ENCODE results near the gene ROMO1.

Gene ROMO1

DNA sequence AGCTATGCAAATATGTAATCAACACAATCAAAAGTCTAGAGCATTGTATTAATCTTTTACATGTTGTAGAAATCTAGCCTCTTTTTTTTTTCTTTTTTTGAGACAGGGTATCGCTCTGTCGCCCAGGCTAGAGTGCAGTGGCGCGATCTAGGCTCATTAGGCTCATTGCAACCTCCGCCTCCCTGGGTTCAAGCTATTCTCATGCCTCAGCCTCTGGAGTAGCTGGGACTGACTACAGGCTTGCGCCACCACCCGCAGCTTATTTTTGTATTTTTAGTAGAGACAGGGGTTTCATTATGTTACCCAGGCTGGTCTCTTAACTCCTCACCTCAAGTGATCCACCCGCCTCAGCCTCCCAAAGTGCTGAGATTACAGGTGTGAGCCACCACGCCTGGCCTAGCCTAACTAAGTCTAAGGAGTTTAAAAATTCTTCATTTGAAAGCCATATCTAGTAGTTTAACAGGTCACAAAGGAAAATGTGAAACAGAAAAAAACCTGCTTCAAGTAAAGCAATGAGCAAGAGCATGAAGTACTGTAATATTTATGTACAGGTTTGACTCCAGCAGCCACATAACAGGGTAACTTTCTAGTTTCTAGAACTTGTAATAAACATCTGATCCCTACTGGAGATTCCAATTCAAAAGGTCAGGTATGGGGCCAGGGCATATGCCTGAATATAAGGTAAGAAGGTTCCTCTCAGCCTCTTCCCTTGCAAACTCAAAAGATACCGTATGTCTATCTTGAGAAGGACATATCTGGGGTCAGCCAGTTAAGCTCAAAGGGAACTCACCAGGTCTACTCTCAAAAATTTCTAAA is 38.9 kb upstream of the ROMO1 start:
- WGBS (ENCODE audit: extremely low coverage, insufficient coverage, insufficient read length): no CpG with 5 or more reads among the region's 10 CpGs

GRCh38 chr20:35661053-35661452 is 38.2 kb upstream of the ROMO1 start:
- H4K91ac ChIP-seq (ENCODE audit: low read depth, low read length): no peak overlapping the region
- peaks cover 11% of the 10 kb centered on the region for H3K79me1 ChIP-seq (ENCODE audit: low read length)
- H3K27me3 ChIP-seq (ENCODE audit: insufficient read depth, low read length): no peaks in the 10 kb centered on the region
- H3K18ac ChIP-seq (ENCODE audit: low read length): no peak overlapping the region
- no peak overlapping the region for H2BK5ac ChIP-seq (ENCODE audit: low read depth, low read length, poor library complexity)
- DNase-seq: peak in 1 of 2 donors; percentile 82
- no peaks in the 10 kb centered on the region for H3K9me3 ChIP-seq (ENCODE audit: insufficient read depth, low read depth, low read length)
- H3K9ac ChIP-seq (ENCODE audit: low read length): no peak overlapping the region
- no peak overlapping the region for H2AFZ ChIP-seq (ENCODE audit: insufficient read depth, low read length, poor library complexity)
- peaks cover 23% of the 10 kb centered on the region for H3K79me2 ChIP-seq (ENCODE audit: control insufficient read depth, insufficient read depth, low read length, poor library complexity)
- no peak overlapping the region for H3K14ac ChIP-seq (ENCODE audit: low read length)
- no peak overlapping the region for H3K4me3 ChIP-seq (ENCODE audit: low read depth, low read length)
- no peak overlapping the region for H4K12ac ChIP-seq (ENCODE audit: low read depth, low read length)
- H2AK5ac ChIP-seq (ENCODE audit: low read length): no peak overlapping the region
- WGBS (ENCODE audit: extremely low coverage, insufficient coverage, insufficient read length): no CpG with 5 or more reads among the region's 2 CpGs
- H3K36me3 ChIP-seq (ENCODE audit: control insufficient read depth in 1 of 2, insufficient read depth in 2 of 2, low read length in 2 of 2): peaks cover 3 to 5% of the 10 kb centered on the region in 2 experiments
- H3K4me2 ChIP-seq (ENCODE audit: low read length): peak overlapping the region; percentile 27
- peaks cover 4 to 5% of the 10 kb centered on the region in 2 experiments for H3K4me1 ChIP-seq (ENCODE audit: control insufficient read depth in 1 of 2, insufficient read depth in 2 of 2, low read length in 2 of 2)
- no peak overlapping the region for H2BK12ac ChIP-seq (ENCODE audit: low read length)
- H3K23ac ChIP-seq (ENCODE audit: low read length): no peak overlapping the region
- no peak overlapping the region for H4K8ac ChIP-seq (ENCODE audit: low read depth, low read length)
- H3K4ac ChIP-seq (ENCODE audit: low read depth, low read length): no peak overlapping the region
- no peak overlapping the region for H3K27ac ChIP-seq (ENCODE audit: low read depth, low read length)
- H2BK120ac ChIP-seq (ENCODE audit: insufficient read depth, low read length, poor library complexity): no peak overlapping the region

More for the DNA sequence above, 38.9 kb upstream of the ROMO1 start:
- Histone ChIP-seq H4K12ac (ENCODE audit: low read depth, low read length) (no peak overlapping the region), H3K18ac (ENCODE audit: low read length) (no peak overlapping the region), H4K8ac (ENCODE audit: low read depth, low read length) (no peak overlapping the region), H2BK12ac (ENCODE audit: low read length) (no peak overlapping the region), H3K79me1 (ENCODE audit: low read length) (peaks cover 11% of the 10 kb centered on the region), H2BK120ac (ENCODE audit: insufficient read depth, low read length, poor library complexity) (no peak overlapping the region), H3K79me2 (ENCODE audit: control insufficient read depth, insufficient read depth, low read length, poor library complexity) (peaks cover 23% of the 10 kb centered on the region), H2AK5ac (ENCODE audit: low read length) (no peak overlapping the region), H2AFZ (ENCODE audit: insufficient read depth, low read length, poor library complexity) (no peak overlapping the region), H3K14ac (ENCODE audit: low read length) (no peak overlapping the region), H2BK5ac (ENCODE audit: low read depth, low read length, poor library complexity) (no peak overlapping the region), H3K4me2 (ENCODE audit: low read length) (no peak overlapping the region), H3K4ac (ENCODE audit: low read depth, low read length) (peak overlapping the region; percentile 97), H3K27me3 (ENCODE audit: insufficient read depth, low read length) (no peaks in the 10 kb centered on the region), H3K4me1 (ENCODE audit: control insufficient read depth in 1 of 2, insufficient read depth in 2 of 2, low read length in 2 of 2) (peaks cover 4 to 5% of the 10 kb centered on the region in 2 experiments), H3K4me3 (ENCODE audit: low read depth, low read length) (no peak overlapping the region), H3K9me3 (ENCODE audit: insufficient read depth, low read depth, low read length) (no peaks in the 10 kb centered on the region), H3K36me3 (ENCODE audit: control insufficient read depth in 1 of 2, insufficient read depth in 2 of 2, low read length in 2 of 2) (peaks cover 3 to 5% of the 10 kb centered on the region in 2 experiments), H3K27ac (ENCODE audit: low read depth, low read length) (no peak overlapping the region), H4K91ac (ENCODE audit: low read depth, low read length) (no peak overlapping the region), H3K9ac (ENCODE audit: low read length) (no peak overlapping the region), H3K23ac (ENCODE audit: low read length) (no peak overlapping the region)
- peak; percentile 50 to 54 for DNase-seq

DNA sequence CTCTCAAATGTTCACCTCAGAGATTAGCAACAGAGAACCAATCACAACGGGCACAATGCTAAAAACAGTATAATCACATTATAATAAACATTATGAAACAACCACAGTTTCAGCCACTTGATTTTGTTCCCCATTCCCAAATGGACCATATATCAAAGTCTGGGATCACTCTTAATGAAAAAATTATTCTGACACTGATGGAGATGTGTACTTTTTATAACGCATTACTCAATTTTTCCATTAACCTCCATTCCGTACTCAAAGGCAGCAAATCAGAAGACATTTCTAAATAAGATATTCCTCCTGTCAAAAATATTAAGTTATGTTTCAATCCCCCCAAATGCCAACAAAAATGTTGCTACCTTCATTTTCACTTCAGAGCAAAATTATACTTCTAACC is 37.3 kb upstream of the ROMO1 start:
- Histone ChIP-seq H3K36me3 (ENCODE audit: control insufficient read depth in 1 of 2, insufficient read depth in 2 of 2, low read length in 2 of 2) (peaks cover 0 to 2% of the 10 kb centered on the region in 2 experiments), H2BK120ac (ENCODE audit: insufficient read depth, low read length, poor library complexity) (no peak overlapping the region), H2AFZ (ENCODE audit: insufficient read depth, low read length, poor library complexity) (no peak overlapping the region), H3K79me2 (ENCODE audit: control insufficient read depth, insufficient read depth, low read length, poor library complexity) (peaks cover 23% of the 10 kb centered on the region), H3K4me1 (ENCODE audit: control insufficient read depth in 1 of 2, insufficient read depth in 2 of 2, low read length in 2 of 2) (peaks cover 4 to 5% of the 10 kb centered on the region in 2 experiments), H4K8ac (ENCODE audit: low read depth, low read length) (no peak overlapping the region), H3K18ac (ENCODE audit: low read length) (no peak overlapping the region), H3K9me3 (ENCODE audit: insufficient read depth, low read depth, low read length) (no peaks in the 10 kb centered on the region), H2BK5ac (ENCODE audit: low read depth, low read length, poor library complexity) (no peak overlapping the region), H2AK5ac (ENCODE audit: low read length) (no peak overlapping the region), H4K12ac (ENCODE audit: low read depth, low read length) (no peak overlapping the region), H3K27ac (ENCODE audit: low read depth, low read length) (no peak overlapping the region), H3K4ac (ENCODE audit: low read depth, low read length) (no peak overlapping the region), H3K4me3 (ENCODE audit: low read depth, low read length) (no peak overlapping the region), H4K91ac (ENCODE audit: low read depth, low read length) (no peak overlapping the region), H3K4me2 (ENCODE audit: low read length) (no peak overlapping the region), H3K9ac (ENCODE audit: low read length) (no peak overlapping the region), H3K14ac (ENCODE audit: low read length) (no peak overlapping the region), H3K79me1 (ENCODE audit: low read length) (peaks cover 11% of the 10 kb centered on the region), H2BK12ac (ENCODE audit: low read length) (no peak overlapping the region), H3K23ac (ENCODE audit: low read length) (no peak overlapping the region), H3K27me3 (ENCODE audit: insufficient read depth, low read length) (no peaks in the 10 kb centered on the region)
- DNase-seq: no peak
- WGBS (ENCODE audit: extremely low coverage, insufficient coverage, insufficient read length): no CpG with 5 or more reads among the region's 3 CpGs

GRCh38 chr20:35662551-35662950 is 36.7 kb upstream of the ROMO1 start:
- Histone ChIP-seq H3K4ac (ENCODE audit: low read depth, low read length) (peak overlapping the region; percentile 77), H3K79me1 (ENCODE audit: low read length) (peaks cover 11% of the 10 kb centered on the region), H3K18ac (ENCODE audit: low read length) (no peak overlapping the region), H2BK120ac (ENCODE audit: insufficient read depth, low read length, poor library complexity) (no peak overlapping the region), H3K4me2 (ENCODE audit: low read length) (peak overlapping the region; percentile 53), H3K14ac (ENCODE audit: low read length) (no peak overlapping the region), H3K79me2 (ENCODE audit: control insufficient read depth, insufficient read depth, low read length, poor library complexity) (peaks cover 23% of the 10 kb centered on the region), H3K4me3 (ENCODE audit: low read depth, low read length) (no peak overlapping the region), H3K9ac (ENCODE audit: low read length) (no peak overlapping the region), H3K9me3 (ENCODE audit: insufficient read depth, low read depth, low read length) (no peaks in the 10 kb centered on the region), H3K23ac (ENCODE audit: low read length) (no peak overlapping the region), H3K27me3 (ENCODE audit: insufficient read depth, low read length) (no peaks in the 10 kb centered on the region), H3K27ac (ENCODE audit: low read depth, low read length) (no peak overlapping the region), H2AFZ (ENCODE audit: insufficient read depth, low read length, poor library complexity) (no peak overlapping the region), H4K8ac (ENCODE audit: low read depth, low read length) (no peak overlapping the region), H3K4me1 (ENCODE audit: control insufficient read depth in 1 of 2, insufficient read depth in 2 of 2, low read length in 2 of 2) (peaks cover 4 to 5% of the 10 kb centered on the region in 2 experiments), H3K36me3 (ENCODE audit: control insufficient read depth in 1 of 2, insufficient read depth in 2 of 2, low read length in 2 of 2) (peaks cover 0 to 2% of the 10 kb centered on the region in 2 experiments), H2AK5ac (ENCODE audit: low read length) (no peak overlapping the region), H2BK12ac (ENCODE audit: low read length) (no peak overlapping the region), H2BK5ac (ENCODE audit: low read depth, low read length, poor library complexity) (no peak overlapping the region), H4K91ac (ENCODE audit: low read depth, low read length) (no peak overlapping the region), H4K12ac (ENCODE audit: low read depth, low read length) (no peak overlapping the region)
- no CpG with 5 or more reads among the region's 2 CpGs for WGBS (ENCODE audit: extremely low coverage, insufficient coverage, insufficient read length)
- DNase-seq: no peak

Data from trophoblast cell (in vitro differentiated cells and primary cell).